Urothelium cell line (cell line): ENCODE results near the gene WSCD2.

Experiments used
- DNase-seq: peaks from one replicate; pipeline ENCODE4 v3.0.0; 2011; ENCODE audit warnings: low spot score, mixed read lengths
- FAIRE-seq: peaks from 2 replicates; lab custom pipeline; 2011; peaks lifted over from hg19 to GRCh38; lab: Jason Lieb, UNC

The WSCD2 gene

GRCh38 chr12:108255252-108255602 is 126.1 kb downstream of the WSCD2 start:
- no peak for FAIRE-seq
- DNase-seq: no peak

GRCh38 chr12:108257004-108257403 is 127.9 kb downstream of the WSCD2 start:
- FAIRE-seq (no peak), DNase-seq (no peak)

GRCh38 chr12:108257610-108258106 is 128.6 kb downstream of the WSCD2 start:
- no peak for DNase-seq
- no peak for FAIRE-seq

GRCh38 chr12:108260039-108260438 is 131.0 kb downstream of the WSCD2 start:
- no peak for FAIRE-seq
- DNase-seq: no peak

- no peak for DNase-seq
These were observed 131.9 kb downstream of the WSCD2 start for GRCh38 chr12:108260969-108261368.

GRCh38 chr12:108265505-108265904 is 136.4 kb downstream of the WSCD2 start:
- no peak for FAIRE-seq

More at GRCh38 chr12:108260969-108261368, 131.9 kb downstream of the WSCD2 start:
- FAIRE-seq: no peak

GRCh38 chr12:108266131-108266530 is 137.0 kb downstream of the WSCD2 start:
- DNase-seq: no peak
- no peak for FAIRE-seq

More at GRCh38 chr12:108265505-108265904, 136.4 kb downstream of the WSCD2 start:
- DNase-seq: no peak

- FAIRE-seq (no peak), DNase-seq (no peak)
These were observed 138.4 kb downstream of the WSCD2 start for GRCh38 chr12:108267450-108267849.

- DNase-seq (no peak), FAIRE-seq (no peak)
These were observed 139.3 kb downstream of the WSCD2 start for GRCh38 chr12:108268397-108268796.

GRCh38 chr12:108269224-108269623 is 140.1 kb downstream of the WSCD2 start:
- DNase-seq (no peak), FAIRE-seq (no peak)

- no peak for FAIRE-seq
These were observed 141.2 kb downstream of the WSCD2 start for GRCh38 chr12:108270035-108270848.

GRCh38 chr12:108270849-108271143 is 141.7 kb downstream of the WSCD2 start:
- DNase-seq: no peak
- FAIRE-seq: no peak

More at GRCh38 chr12:108270035-108270848, 141.2 kb downstream of the WSCD2 start:
- DNase-seq: no peak

GRCh38 chr12:108271951-108272872 is 143.1 kb downstream of the WSCD2 start:
- FAIRE-seq: no peak
- DNase-seq: no peak

GRCh38 chr12:108273217-108273616 is 144.1 kb downstream of the WSCD2 start:
- FAIRE-seq (no peak), DNase-seq (no peak)

- FAIRE-seq: no peak
- DNase-seq: no peak
These were observed 148.5 kb downstream of the WSCD2 start for GRCh38 chr12:108277613-108278012.

GRCh38 chr12:108282160-108282559 is 153.1 kb downstream of the WSCD2 start:
- FAIRE-seq: no peak

GRCh38 chr12:108282676-108283075 is 153.6 kb downstream of the WSCD2 start:
- FAIRE-seq (no peak), DNase-seq (no peak)

More at GRCh38 chr12:108282160-108282559, 153.1 kb downstream of the WSCD2 start:
- no peak for DNase-seq

GRCh38 chr12:108284163-108284562 is 155.1 kb downstream of the WSCD2 start:
- no peak for DNase-seq

GRCh38 chr12:108285016-108285415 is 155.9 kb downstream of the WSCD2 start:
- FAIRE-seq: no peak

More at GRCh38 chr12:108284163-108284562, 155.1 kb downstream of the WSCD2 start:
- FAIRE-seq: no peak

GRCh38 chr12:108287227-108287626 is 158.1 kb downstream of the WSCD2 start:
- no peak for DNase-seq
- FAIRE-seq: no peak

More at GRCh38 chr12:108285016-108285415, 155.9 kb downstream of the WSCD2 start:
- DNase-seq: no peak

- no peak for FAIRE-seq
These were observed 160.5 kb downstream of the WSCD2 start for GRCh38 chr12:108289350-108290161.

More at GRCh38 chr12:108289350-108290161, 160.5 kb downstream of the WSCD2 start:
- DNase-seq: no peak
